ENCODE measurements around the gene WWP2.

Gene WWP2

GRCh38 chr16:69721441-69721957, 40.6 kb upstream of the WWP2 start:
- Mint-ChIP-seq H3K9me3 (no peaks in the 10 kb centered on the region), H3K4me3 (no peak overlapping the region), H3K36me3 (ENCODE audit: low read depth) (peaks cover 26% of the 10 kb centered on the region), H3K27me3 (ENCODE audit: low read depth, poor library complexity) (no peaks in the 10 kb centered on the region), H3K4me1 (peaks cover 20% of the 10 kb centered on the region), H3K27ac (no peak overlapping the region)
- no peak for TF ChIP-seq CTCF (IDR thresholded peaks at IDR 0.05)
- no peak for DNase-seq

GRCh38 chr16:69724414-69724873, 37.7 kb upstream of the WWP2 start:
- Mint-ChIP-seq H3K27ac (no peak overlapping the region), H3K4me1 (peaks cover 47% of the 10 kb centered on the region)

GRCh38 chr16:69724981-69725479, 37.1 kb upstream of the WWP2 start:
- Mint-ChIP-seq H3K27me3 (ENCODE audit: low read depth, poor library complexity) (no peaks in the 10 kb centered on the region), H3K4me1 (peaks cover 51% of the 10 kb centered on the region), H3K4me3 (peak overlapping the region; percentile 88), H3K27ac (no peak overlapping the region), H3K9me3 (no peaks in the 10 kb centered on the region), H3K36me3 (ENCODE audit: low read depth) (peaks cover 4% of the 10 kb centered on the region)
- no peak for DNase-seq
- no peak for TF ChIP-seq CTCF (IDR thresholded peaks at IDR 0.05)

More at GRCh38 chr16:69724414-69724873, 37.7 kb upstream of the WWP2 start:
- no peak for DNase-seq
- no peak for TF ChIP-seq CTCF (IDR thresholded peaks at IDR 0.05)
- H3K36me3 Mint-ChIP-seq (ENCODE audit: low read depth): peaks cover 4% of the 10 kb centered on the region
- no peak overlapping the region for H3K4me3 Mint-ChIP-seq
- no peaks in the 10 kb centered on the region for H3K9me3 Mint-ChIP-seq
- H3K27me3 Mint-ChIP-seq (ENCODE audit: low read depth, poor library complexity): no peaks in the 10 kb centered on the region

- TF ChIP-seq CTCF (IDR thresholded peaks at IDR 0.05): no peak
- no peak for DNase-seq
- H3K4me3 Mint-ChIP-seq: peak overlapping the region; percentile 88
- H3K4me1 Mint-ChIP-seq: peaks cover 51% of the 10 kb centered on the region
- no peaks in the 10 kb centered on the region for H3K27me3 Mint-ChIP-seq (ENCODE audit: low read depth, poor library complexity)
- peaks cover 4% of the 10 kb centered on the region for H3K36me3 Mint-ChIP-seq (ENCODE audit: low read depth)
- no peaks in the 10 kb centered on the region for H3K9me3 Mint-ChIP-seq
- peak overlapping the region; percentile 99 for H3K27ac Mint-ChIP-seq
Observed at GRCh38 chr16:69725480-69726312, 36.4 kb upstream of the WWP2 start.

GRCh38 chr16:69726313-69727060, 35.6 kb upstream of the WWP2 start, which contains the start of gene NQO1:
Gene NQO1 (minus strand): TSS chr16:69726560. CDS start chr16:69726439, 121 bp downstream.
- peak; percentile 93 for DNase-seq

More at GRCh38 chr16:69726313-69727060, 35.6 kb upstream of the WWP2 start, which contains the start of gene NQO1:
- peaks cover 51% of the 10 kb centered on the region for H3K4me1 Mint-ChIP-seq
- H3K27me3 Mint-ChIP-seq (ENCODE audit: low read depth, poor library complexity): no peaks in the 10 kb centered on the region
- peak within 1 kb of the TSS; percentile 88 for H3K4me3 Mint-ChIP-seq
- H3K9me3 Mint-ChIP-seq: no peaks in the 10 kb centered on the region
- H3K27ac Mint-ChIP-seq: peak within 1 kb of the TSS; percentile 99
- H3K36me3 Mint-ChIP-seq (ENCODE audit: low read depth): peaks cover 4% of the 10 kb centered on the region
- TF ChIP-seq CTCF (IDR thresholded peaks at IDR 0.05): no peak
